ENCODE measurements around the gene LTBP2. TPM values are rescaled to one million over a fixed set of nuclear protein-coding genes. Genes with fewer than 3 reads are reported as not detected.

LTBP2 gene
- total RNA-seq, 3 donors from 2014 or later (not counting 1 experiment from before 2014, with no cell fraction given) = 2.1 to 3.7 (median 3.0) TPM

DNA sequence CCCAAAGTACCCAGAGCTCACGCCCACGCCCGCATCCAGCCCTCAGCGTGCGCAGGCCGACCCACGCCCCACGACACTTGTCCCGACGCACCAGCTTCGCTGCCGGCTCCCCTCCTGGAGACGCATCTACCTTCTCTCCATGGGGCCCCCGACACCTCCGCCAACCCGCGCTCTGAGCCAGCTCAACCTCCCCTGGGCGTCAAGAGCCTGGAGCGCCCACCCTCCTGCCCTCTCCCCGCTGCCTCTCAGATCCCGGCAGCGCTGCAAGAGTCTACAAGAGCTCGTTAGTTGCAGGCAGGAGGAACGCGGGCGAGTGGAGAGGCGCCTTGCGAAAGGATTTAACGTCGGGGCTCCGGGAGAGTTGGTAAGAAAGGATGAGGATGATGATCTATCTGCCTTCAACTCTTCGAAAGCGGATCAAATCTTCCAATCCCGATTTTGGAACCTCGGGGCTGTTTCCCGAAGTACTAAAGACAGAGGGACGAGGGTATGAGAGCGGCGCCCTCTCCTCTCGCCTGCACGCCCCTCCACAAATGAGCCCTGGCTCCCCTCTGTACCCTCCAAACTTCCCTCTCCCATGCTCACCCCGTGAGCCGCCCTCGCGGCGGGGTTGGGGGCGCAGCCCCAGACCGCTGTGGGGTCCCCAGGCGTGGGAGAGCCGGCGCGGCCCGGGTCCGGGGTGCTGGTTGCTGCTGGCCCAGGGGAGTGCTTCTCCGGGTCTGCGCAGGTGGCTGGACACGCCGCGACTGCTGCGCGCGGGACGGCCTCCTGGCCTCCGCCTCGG is 979 bp downstream of the LTBP2 start:
- H3K36me3 Mint-ChIP-seq = no peaks in the 10 kb centered on the region
- peak in 1 of 2 donors; percentile 10 for DNase-seq
- peaks cover 36 to 48% of the 10 kb centered on the region in 2 donors for H3K4me1 Mint-ChIP-seq
- H3K9me3 Mint-ChIP-seq = no peaks in the 10 kb centered on the region
- H3K4me3 Mint-ChIP-seq = peak overlapping the region; percentile 55
- H3K27me3 Mint-ChIP-seq (ENCODE audit: low read depth in 2 of 2) = peaks cover 0 to 3% of the 10 kb centered on the region in 2 donors
- peaks cover 42% of the 10 kb centered on the region for H3K4me1 ChIP-seq (ENCODE audit: control insufficient read depth, insufficient read depth, low read length)
- ATAC-seq = no peak
- H3K36me3 ChIP-seq (ENCODE audit: control insufficient read depth, insufficient read depth, low read length) = no peaks in the 10 kb centered on the region
- intact Hi-C loops (cut with micrococcal nuclease) = loop anchor here (10.0 kb wide), 2 partner anchors 634 to 684 kb away; no protein-coding TSS in a partner anchor
- H3K27ac ChIP-seq (ENCODE audit: low read length) = no peak overlapping the region
- 37% methylated on average over 65 of the region's 65 CpGs for WGBS (ENCODE audit: insufficient coverage)
- H3K4me3 ChIP-seq (ENCODE audit: low read length) = no peak overlapping the region
- no peaks in the 10 kb centered on the region for H3K9me3 ChIP-seq (ENCODE audit: control insufficient read depth, insufficient read depth, low read length)
- no peak overlapping the region for H3K27ac Mint-ChIP-seq
- no peaks in the 10 kb centered on the region for H3K27me3 ChIP-seq (ENCODE audit: control insufficient read depth, insufficient read depth, low read length)
- TF ChIP-seq, protein P1, sequence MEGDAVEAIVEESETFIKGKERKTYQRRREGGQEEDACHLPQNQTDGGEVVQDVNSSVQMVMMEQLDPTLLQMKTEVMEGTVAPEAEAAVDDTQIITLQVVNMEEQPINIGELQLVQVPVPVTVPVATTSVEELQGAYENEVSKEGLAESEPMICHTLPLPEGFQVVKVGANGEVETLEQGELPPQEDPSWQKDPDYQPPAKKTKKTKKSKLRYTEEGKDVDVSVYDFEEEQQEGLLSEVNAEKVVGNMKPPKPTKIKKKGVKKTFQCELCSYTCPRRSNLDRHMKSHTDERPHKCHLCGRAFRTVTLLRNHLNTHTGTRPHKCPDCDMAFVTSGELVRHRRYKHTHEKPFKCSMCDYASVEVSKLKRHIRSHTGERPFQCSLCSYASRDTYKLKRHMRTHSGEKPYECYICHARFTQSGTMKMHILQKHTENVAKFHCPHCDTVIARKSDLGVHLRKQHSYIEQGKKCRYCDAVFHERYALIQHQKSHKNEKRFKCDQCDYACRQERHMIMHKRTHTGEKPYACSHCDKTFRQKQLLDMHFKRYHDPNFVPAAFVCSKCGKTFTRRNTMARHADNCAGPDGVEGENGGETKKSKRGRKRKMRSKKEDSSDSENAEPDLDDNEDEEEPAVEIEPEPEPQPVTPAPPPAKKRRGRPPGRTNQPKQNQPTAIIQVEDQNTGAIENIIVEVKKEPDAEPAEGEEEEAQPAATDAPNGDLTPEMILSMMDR (IDR thresholded peaks at IDR 0.05) = no peak

DNA sequence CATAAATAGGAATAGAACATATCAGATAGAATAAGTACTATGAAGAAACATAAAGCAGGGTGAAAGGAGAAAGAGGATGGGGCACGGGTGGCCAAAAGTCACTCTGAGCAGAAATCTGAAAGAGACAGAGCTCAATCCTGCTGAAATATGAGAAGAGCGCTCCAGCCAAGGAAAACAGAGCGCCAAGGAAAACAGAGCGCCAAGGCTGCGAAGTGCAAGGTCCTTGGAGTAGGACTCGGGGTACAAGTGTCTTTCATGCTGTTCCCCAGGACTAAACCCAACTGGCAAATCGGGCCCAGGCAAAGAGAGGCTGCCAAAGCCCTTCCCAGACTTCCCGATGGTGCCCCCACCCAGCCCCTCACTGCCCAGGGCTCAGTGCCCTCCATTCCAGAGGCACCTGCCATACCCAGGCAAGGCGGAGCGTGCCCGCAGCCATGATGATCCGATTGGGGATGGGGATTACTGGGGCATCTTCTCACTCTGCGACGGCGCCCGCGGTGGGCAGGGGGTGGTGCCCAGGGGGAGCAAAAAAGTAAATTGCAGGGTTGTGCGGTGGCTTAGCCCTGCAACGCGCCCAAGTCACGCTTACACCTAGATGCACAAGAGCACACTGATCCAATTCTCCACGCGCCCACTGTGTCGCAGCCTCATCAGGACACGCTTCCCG is 1.7 kb downstream of the LTBP2 start:
- Mint-ChIP-seq H3K4me3 (peak overlapping the region; percentile 72), H3K36me3 (no peaks in the 10 kb centered on the region), H3K27me3 (ENCODE audit: low read depth in 2 of 2) (peaks cover 0 to 3% of the 10 kb centered on the region in 2 donors), H3K9me3 (no peaks in the 10 kb centered on the region), H3K27ac (no peak overlapping the region), H3K4me1 (peaks cover 29 to 41% of the 10 kb centered on the region in 2 donors)
- peaks cover 35% of the 10 kb centered on the region for H3K4me1 ChIP-seq (ENCODE audit: control insufficient read depth, insufficient read depth, low read length)
- TF ChIP-seq, protein P1 (IDR thresholded peaks at IDR 0.05) = no peak
- no peaks in the 10 kb centered on the region for H3K9me3 ChIP-seq (ENCODE audit: control insufficient read depth, insufficient read depth, low read length)
- H3K36me3 ChIP-seq (ENCODE audit: control insufficient read depth, insufficient read depth, low read length) = no peaks in the 10 kb centered on the region
- ATAC-seq (no peak), DNase-seq (peak in 1 of 2 donors; percentile 16)
- intact Hi-C loops (cut with micrococcal nuclease) = loop anchor here (10.0 kb wide), 2 partner anchors 634 to 684 kb away; no protein-coding TSS in a partner anchor
- H3K27me3 ChIP-seq (ENCODE audit: control insufficient read depth, insufficient read depth, low read length) = no peaks in the 10 kb centered on the region
- no peak overlapping the region for H3K4me3 ChIP-seq (ENCODE audit: low read length)
- no peak overlapping the region for H3K27ac ChIP-seq (ENCODE audit: low read length)
- WGBS (ENCODE audit: insufficient coverage) = 94% methylated on average over 26 of the region's 26 CpGs

DNA sequence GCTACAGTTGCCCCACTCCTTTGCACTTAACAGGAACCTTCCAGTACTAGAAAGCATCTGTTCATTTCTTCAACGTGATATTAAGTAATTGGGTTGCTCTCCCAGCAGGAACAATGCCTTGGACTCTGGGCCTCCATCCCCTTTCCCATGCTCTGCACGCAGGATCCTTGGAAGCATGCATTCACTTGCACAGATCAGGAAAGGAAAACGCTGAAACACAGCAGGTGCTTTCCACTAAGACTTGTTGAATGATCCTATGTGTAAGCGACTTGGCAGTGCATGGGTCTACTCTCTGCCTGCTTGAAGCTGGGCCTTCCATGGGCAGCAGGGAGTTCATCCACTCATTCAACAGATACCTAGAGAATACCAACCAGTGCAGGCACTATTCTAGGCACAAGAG is 2.3 kb downstream of the LTBP2 start:
- Histone ChIP-seq H3K36me3 (ENCODE audit: control insufficient read depth, insufficient read depth, low read length) (no peaks in the 10 kb centered on the region), H3K9me3 (ENCODE audit: control insufficient read depth, insufficient read depth, low read length) (no peaks in the 10 kb centered on the region), H3K27ac (ENCODE audit: low read length) (no peak overlapping the region), H3K4me3 (ENCODE audit: low read length) (no peak overlapping the region), H3K27me3 (ENCODE audit: control insufficient read depth, insufficient read depth, low read length) (no peaks in the 10 kb centered on the region), H3K4me1 (ENCODE audit: control insufficient read depth, insufficient read depth, low read length) (peaks cover 30% of the 10 kb centered on the region)
- Mint-ChIP-seq H3K9me3 (no peaks in the 10 kb centered on the region), H3K27me3 (ENCODE audit: low read depth in 2 of 2) (peaks cover 0 to 3% of the 10 kb centered on the region in 2 donors), H3K4me1 (peaks cover 22 to 35% of the 10 kb centered on the region in 2 donors), H3K27ac (no peak overlapping the region), H3K36me3 (no peaks in the 10 kb centered on the region), H3K4me3 (peak overlapping the region; percentile 72)
- TF ChIP-seq, protein P1 (IDR thresholded peaks at IDR 0.05) = no peak
- WGBS (ENCODE audit: insufficient coverage) = 94% methylated on average over 4 of the region's 4 CpGs
- no peak for ATAC-seq
- DNase-seq = no peak
- intact Hi-C loops (cut with micrococcal nuclease) = loop anchor here (1.0 to 10.0 kb wide), 9 partner anchors 29 to 685 kb away; partner anchors contain the start of genes AREL1, FCF1 and YLPM1
